ENCODE data around the gene HMCN2.

Gene HMCN2

GRCh38 chr9:130471411-130472183 is 206.0 kb downstream of the HMCN2 start:
- no peak for DNase-seq (ENCODE audit: low read depth)

- DNase-seq (ENCODE audit: low read depth), result no peak
Observed at GRCh38 chr9:130472184-130472705, 206.7 kb downstream of the HMCN2 start.

- DNase-seq (ENCODE audit: low read depth), result no peak
Observed at GRCh38 chr9:130473009-130473408, 207.4 kb downstream of the HMCN2 start.

GRCh38 chr9:130473566-130473965 is 208.0 kb downstream of the HMCN2 start:
- no peak for DNase-seq (ENCODE audit: low read depth)

- DNase-seq (ENCODE audit: low read depth), result no peak
Observed at GRCh38 chr9:130474106-130474505, 208.5 kb downstream of the HMCN2 start.

GRCh38 chr9:130476151-130476730 is 210.7 kb downstream of the HMCN2 start:
- no peak for DNase-seq (ENCODE audit: low read depth)

- DNase-seq (ENCODE audit: low read depth), result no peak
Observed at GRCh38 chr9:130477564-130477963, 212.0 kb downstream of the HMCN2 start.

- no peak for DNase-seq (ENCODE audit: low read depth)
Observed at GRCh38 chr9:130478152-130478551, 212.6 kb downstream of the HMCN2 start.

GRCh38 chr9:130478736-130479575 is 213.4 kb downstream of the HMCN2 start:
- DNase-seq (ENCODE audit: low read depth), result no peak

- DNase-seq (ENCODE audit: low read depth), result no peak
Observed at GRCh38 chr9:130479587-130479986, 214.0 kb downstream of the HMCN2 start.

- DNase-seq (ENCODE audit: low read depth), result no peak
Observed at GRCh38 chr9:130480673-130481072, 215.1 kb downstream of the HMCN2 start.

- DNase-seq (ENCODE audit: low read depth), result no peak
Observed at GRCh38 chr9:130482463-130482862, 216.9 kb downstream of the HMCN2 start.

GRCh38 chr9:130483371-130483971 is 217.9 kb downstream of the HMCN2 start:
- no peak for DNase-seq (ENCODE audit: low read depth)
